ENCODE measurements around the gene RIPOR1.

Gene RIPOR1

DNA sequence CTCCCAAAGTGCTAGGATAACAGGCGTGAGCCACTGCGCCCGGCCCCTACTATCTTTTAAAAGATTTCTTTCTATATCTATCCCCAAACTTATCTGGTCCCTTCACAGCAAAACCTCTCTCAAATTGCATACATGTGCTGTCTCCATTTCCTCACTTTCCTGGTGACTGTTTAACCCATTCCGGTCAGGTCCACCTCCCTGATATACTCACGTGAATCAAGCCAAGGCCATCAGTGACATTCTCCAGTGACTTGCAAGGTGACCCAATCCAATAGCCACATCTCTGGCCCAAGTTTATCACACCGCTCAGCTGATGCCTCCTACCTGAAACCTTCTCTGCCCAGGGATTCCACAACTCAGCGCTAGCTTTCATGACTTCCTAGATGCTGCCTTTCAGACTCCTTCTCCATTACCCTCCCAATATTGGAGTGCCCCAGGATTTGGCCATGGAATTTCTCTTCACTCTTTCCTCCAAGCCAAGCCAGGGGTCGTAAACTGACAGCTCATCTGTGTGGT, 32.3 kb downstream of the RIPOR1 start:
- TF ChIP-seq CTCF (IDR thresholded peaks at IDR 0.05), result no peak
- H3K9me3 ChIP-seq, result no peaks in the 10 kb centered on the region
- no peaks in the 10 kb centered on the region for H3K36me3 ChIP-seq
- H3K27ac ChIP-seq, result peak overlapping the region; percentile 99
- no peaks in the 10 kb centered on the region for H3K27me3 ChIP-seq
- peaks cover 30 to 33% of the 10 kb centered on the region in 2 experiments for H3K4me1 ChIP-seq (ENCODE audit: control insufficient read depth in 1 of 2, insufficient read depth in 1 of 2, low read depth in 1 of 2, low read length in 1 of 2)
- H3K4me3 ChIP-seq (ENCODE audit: low read depth in 1 of 2, low read length in 1 of 2), result peak overlapping the region in 1 of 2 experiments; percentile 94

DNA sequence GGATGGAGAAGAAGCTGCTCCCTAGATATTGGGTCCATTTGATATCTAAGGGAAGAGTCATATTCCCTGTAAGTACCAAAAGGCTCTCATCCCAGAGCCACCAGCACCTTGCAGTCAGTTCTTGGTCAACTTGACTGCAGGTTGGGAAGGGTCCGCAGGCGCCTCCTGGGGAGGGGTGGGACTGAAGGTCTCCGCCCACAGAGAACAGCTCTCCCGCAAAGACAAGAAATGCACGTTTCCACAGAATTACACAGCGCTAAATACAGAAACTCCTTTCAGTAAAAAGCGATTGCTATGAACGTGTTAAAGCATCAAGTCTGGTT, 32.8 kb downstream of the RIPOR1 start:
- H3K9me3 ChIP-seq, result no peaks in the 10 kb centered on the region
- peak overlapping the region; percentile 94 to 98 for H3K4me3 ChIP-seq (ENCODE audit: low read depth in 1 of 2, low read length in 1 of 2)
- TF ChIP-seq CTCF (IDR thresholded peaks at IDR 0.05), result no peak
- no peaks in the 10 kb centered on the region for H3K27me3 ChIP-seq
- peak overlapping the region; percentile 99 for H3K27ac ChIP-seq
- peaks cover 30 to 33% of the 10 kb centered on the region in 2 experiments for H3K4me1 ChIP-seq (ENCODE audit: control insufficient read depth in 1 of 2, insufficient read depth in 1 of 2, low read depth in 1 of 2, low read length in 1 of 2)
- H3K36me3 ChIP-seq, result no peaks in the 10 kb centered on the region

- Histone ChIP-seq H3K36me3 (no peaks in the 10 kb centered on the region), H3K9me3 (no peaks in the 10 kb centered on the region), H3K27me3 (no peaks in the 10 kb centered on the region), H3K4me3 (ENCODE audit: low read depth in 1 of 2, low read length in 1 of 2) (peak overlapping the region; percentile 94 to 98), H3K27ac (peak overlapping the region; percentile 99), H3K4me1 (ENCODE audit: control insufficient read depth in 1 of 2, insufficient read depth in 1 of 2, low read depth in 1 of 2, low read length in 1 of 2) (peaks cover 30 to 33% of the 10 kb centered on the region in 2 experiments)
- TF ChIP-seq CTCF (IDR thresholded peaks at IDR 0.05), result no peak
These were observed 33.3 kb downstream of the RIPOR1 start for GRCh38 chr16:67561824-67562525.

DNA sequence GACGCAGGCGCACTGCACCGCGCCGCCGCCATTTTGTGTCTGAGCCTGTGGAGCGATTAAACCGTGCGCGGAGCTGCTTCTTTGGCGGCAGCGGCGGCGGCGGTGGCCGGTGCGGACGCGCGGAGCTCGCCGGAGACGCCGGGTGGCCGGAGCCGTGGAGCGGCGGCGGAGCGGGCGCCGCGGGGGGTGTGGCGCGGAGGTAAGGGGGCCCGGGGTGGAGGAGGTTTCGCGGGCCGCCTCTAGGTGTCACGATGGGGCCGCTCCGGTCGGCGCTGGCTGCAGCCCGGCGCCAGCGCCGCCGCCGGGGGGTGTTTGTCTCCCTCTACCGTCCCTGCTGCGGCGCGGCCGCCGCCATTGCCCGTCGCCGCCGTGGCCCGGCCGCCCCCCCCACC, 33.9 kb downstream of the RIPOR1 start, which contains the start of gene CTCF:
CTCF (plus strand) TSS at position 1 of the 392 bp plus-strand sequence. CDS start 48,307 bp downstream, outside the sequence.
- no peaks in the 10 kb centered on the region for H3K27me3 ChIP-seq
- H3K9me3 ChIP-seq, result no peaks in the 10 kb centered on the region
- peak; percentile 76 for TF ChIP-seq CTCF (IDR thresholded peaks at IDR 0.05)
- H3K27ac ChIP-seq, result peak within 1 kb of the TSS; percentile 99
- H3K4me3 ChIP-seq (ENCODE audit: low read depth in 1 of 2, low read length in 1 of 2), result peak within 1 kb of the TSS; percentile 94 to 98
- H3K36me3 ChIP-seq, result no peaks in the 10 kb centered on the region
- peaks cover 30 to 33% of the 10 kb centered on the region in 2 experiments for H3K4me1 ChIP-seq (ENCODE audit: control insufficient read depth in 1 of 2, insufficient read depth in 1 of 2, low read depth in 1 of 2, low read length in 1 of 2)

DNA sequence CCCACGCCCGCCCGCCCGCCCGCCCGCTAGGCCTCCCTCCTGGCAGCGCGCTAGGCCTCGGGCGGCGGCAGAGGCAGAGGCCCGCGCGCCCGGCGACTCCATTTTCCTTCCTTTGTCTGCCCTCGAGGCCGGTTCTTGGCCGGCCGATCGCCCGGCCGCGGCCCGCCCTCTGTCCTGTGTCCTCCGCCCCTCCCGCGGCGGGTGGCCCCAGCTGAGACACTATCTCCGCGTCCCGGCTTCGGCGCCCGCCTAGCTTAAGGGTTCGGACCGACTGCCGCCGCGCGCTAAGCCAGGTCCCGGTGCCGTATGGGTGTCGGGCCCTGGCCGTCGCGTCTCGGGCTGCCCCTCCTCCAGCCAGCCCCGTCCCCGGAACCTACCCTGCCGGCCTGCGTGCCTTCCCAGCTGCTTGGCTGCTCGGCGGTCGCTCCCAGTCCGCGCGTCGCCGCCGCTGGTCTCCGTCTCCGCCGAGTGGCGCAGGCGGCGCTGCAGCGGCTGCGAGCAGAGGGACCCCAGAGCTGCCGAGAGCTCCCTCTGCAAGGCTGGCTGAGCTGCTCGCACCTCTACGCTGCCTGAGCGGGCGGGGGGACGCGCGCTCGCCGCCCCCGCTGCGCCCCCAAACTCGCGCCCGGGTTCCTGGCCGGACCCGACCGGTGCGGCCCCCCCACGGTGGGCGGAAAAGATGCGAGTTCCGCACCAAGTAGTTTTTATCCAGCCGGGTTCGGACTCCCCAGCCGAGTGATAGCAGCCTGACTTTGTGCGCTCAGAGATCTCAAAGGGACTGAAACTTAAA, 34.5 kb downstream of the RIPOR1 start:
- peak overlapping the region; percentile 94 to 98 for H3K4me3 ChIP-seq (ENCODE audit: low read depth in 1 of 2, low read length in 1 of 2)
- no peaks in the 10 kb centered on the region for H3K9me3 ChIP-seq
- peaks cover 30 to 33% of the 10 kb centered on the region in 2 experiments for H3K4me1 ChIP-seq (ENCODE audit: control insufficient read depth in 1 of 2, insufficient read depth in 1 of 2, low read depth in 1 of 2, low read length in 1 of 2)
- no peaks in the 10 kb centered on the region for H3K36me3 ChIP-seq
- no peak for TF ChIP-seq CTCF (IDR thresholded peaks at IDR 0.05)
- peak overlapping the region; percentile 99 for H3K27ac ChIP-seq
- no peaks in the 10 kb centered on the region for H3K27me3 ChIP-seq
